Mesodermal cell (in vitro differentiated cells): ENCODE results near the gene LDAH.

Experiments used
- H3K27ac ChIP-seq: 2 replicates; pipeline ENCODE4 v1.7.0; 2013; ENCODE audit warnings: mild to moderate bottlenecking, low read depth, low read length, moderate library complexity; ENCODE audit not compliant: severe bottlenecking
- H3K36me3 ChIP-seq: 2 replicates; pipeline ENCODE4 v1.7.1; 2013; ENCODE audit warnings: mild to moderate bottlenecking, low read length, moderate library complexity; ENCODE audit not compliant: control insufficient read depth, insufficient read depth
- H3K4me1 ChIP-seq: one replicate; pipeline ENCODE4 v1.7.1; 2013; ENCODE audit warnings: mild to moderate bottlenecking, low read length; ENCODE audit not compliant: insufficient read depth, control insufficient read depth, poor library complexity, severe bottlenecking
- H3K4me3 ChIP-seq: 2 replicates; pipeline ENCODE4 v1.7.0; 2013; ENCODE audit warnings: low read length, control low read depth, mild to moderate bottlenecking; ENCODE audit not compliant: insufficient read depth, poor library complexity, severe bottlenecking; ENCODE audit errors: extremely low read depth
- H3K9me3 ChIP-seq: 2 replicates; pipeline ENCODE4 v1.7.1; 2013; ENCODE audit warnings: mild to moderate bottlenecking, low read length, moderate library complexity; ENCODE audit not compliant: control insufficient read depth
- WGBS, 2 experiments: methylation state at CpG; one replicate each; pipeline ENCODE4 v1.1.5; 2013; ENCODE audit warnings: missing lambda C conversion rate in 2 of 2; ENCODE audit not compliant: insufficient coverage in 2 of 2; 5-methylcytosine and 5-hydroxymethylcytosine counted together

Gene LDAH

GRCh38 chr2:20643060-20643459, 179.8 kb downstream of the LDAH start:
- 98 to 100% methylated on average over 3 to 6 of the region's 7 CpGs for WGBS, 2 experiments
- Histone ChIP-seq H3K4me3 (no peak overlapping the region), H3K4me1 (peaks cover 8% of the 10 kb centered on the region), H3K9me3 (no peaks in the 10 kb centered on the region), H3K36me3 (peaks cover 28% of the 10 kb centered on the region), H3K27ac (no peak overlapping the region)

DNA sequence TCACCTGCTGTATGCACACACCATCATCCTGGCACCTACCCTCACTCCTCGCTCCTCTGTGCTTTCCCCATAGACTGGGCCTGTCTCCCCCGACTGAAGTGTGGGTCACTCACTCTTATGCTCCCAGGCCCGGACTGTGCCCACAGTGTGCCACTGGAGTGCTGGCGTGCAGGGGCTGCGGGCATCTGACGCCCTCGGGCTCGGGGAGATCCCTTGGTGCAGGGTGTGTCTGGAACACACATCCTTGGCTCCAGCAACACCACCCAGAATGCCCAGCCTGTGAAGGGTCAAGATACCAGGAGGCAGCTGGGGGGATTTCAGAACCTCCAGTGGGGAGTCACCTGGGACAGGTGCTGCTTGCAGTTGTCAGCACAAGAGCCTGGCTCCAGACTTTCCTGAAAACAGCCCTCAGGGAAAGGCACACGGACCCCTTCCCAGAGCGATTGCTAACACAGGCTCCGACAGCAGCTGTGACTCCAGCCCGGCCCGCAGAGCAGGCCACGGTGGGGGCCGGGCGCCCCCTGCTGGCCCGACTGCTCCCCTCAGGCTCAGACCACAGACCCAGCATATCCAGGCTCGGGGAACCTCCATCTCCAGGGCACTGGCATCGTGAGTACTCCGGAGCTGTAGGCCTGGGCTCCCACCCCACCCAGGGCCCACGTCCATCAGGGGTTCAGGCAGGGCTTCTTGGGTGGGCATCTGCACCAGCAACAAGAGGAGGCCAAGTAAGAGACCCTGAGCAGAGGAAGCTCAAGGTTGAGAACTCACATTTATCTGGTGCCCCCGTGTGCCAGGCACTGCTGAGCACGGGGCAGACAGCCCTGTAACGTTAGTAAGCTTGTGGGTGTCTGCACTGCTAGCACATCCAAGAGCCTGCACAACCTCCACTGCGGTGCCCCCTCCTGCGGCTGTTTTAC, 180.6 kb downstream of the LDAH start:
- Histone ChIP-seq H3K4me3 (no peak overlapping the region), H3K9me3 (no peaks in the 10 kb centered on the region), H3K27ac (no peak overlapping the region), H3K36me3 (peaks cover 33% of the 10 kb centered on the region), H3K4me1 (peaks cover 8% of the 10 kb centered on the region)
- WGBS, 2 experiments = 36 to 45% methylated on average over 18 to 23 of the region's 26 CpGs

DNA sequence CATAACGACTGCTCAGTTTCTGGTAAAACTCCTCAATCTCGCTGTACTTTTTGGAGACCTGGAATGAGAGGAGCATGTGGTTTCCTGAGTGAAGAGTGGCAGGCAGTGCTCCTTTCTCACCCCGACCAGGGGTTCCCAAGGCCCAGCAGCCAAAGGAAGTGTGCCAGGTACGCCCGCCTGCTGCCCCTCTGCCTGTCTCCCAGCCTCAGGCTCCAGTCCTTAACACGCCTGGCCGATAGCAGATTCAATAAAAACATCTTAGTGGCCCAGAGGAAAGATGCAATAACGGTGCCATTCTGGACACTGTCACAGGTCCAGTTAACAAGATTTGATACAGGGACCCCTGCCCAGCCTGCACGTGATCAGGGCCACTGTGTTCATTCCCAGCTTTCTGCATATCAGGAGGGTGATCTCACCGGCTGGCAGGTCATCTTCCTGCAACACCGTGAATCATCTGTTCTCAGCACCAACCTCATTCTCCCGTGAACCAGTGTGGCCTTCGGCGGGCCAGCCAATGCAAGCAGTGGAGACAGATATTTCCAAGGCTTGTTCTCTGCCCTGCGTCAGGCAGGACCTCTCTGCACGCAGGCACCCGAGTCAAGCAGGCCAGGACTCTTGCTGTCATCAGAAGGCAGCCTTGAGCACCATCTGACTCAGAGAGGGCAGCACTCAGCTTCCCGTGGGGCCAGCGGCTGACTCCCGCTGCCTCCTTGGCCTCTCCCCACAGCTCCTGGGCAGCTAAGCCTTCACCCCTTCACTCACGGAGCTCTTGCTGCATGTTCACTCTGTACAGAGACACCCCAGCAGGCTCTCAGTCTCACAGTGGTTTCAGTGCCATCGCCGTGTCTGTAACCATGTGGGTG, 181.5 kb downstream of the LDAH start:
- 92% methylated on average over 21 to 23 of the region's 23 CpGs for WGBS, 2 experiments
- H3K4me1 ChIP-seq = peaks cover 8% of the 10 kb centered on the region
- H3K4me3 ChIP-seq = no peak overlapping the region
- peaks cover 33% of the 10 kb centered on the region for H3K36me3 ChIP-seq
- no peak overlapping the region for H3K27ac ChIP-seq
- H3K9me3 ChIP-seq = no peaks in the 10 kb centered on the region

- H3K27ac ChIP-seq = no peak overlapping the region
Observed at GRCh38 chr2:20640411-20641122, 182.3 kb downstream of the LDAH start.

DNA sequence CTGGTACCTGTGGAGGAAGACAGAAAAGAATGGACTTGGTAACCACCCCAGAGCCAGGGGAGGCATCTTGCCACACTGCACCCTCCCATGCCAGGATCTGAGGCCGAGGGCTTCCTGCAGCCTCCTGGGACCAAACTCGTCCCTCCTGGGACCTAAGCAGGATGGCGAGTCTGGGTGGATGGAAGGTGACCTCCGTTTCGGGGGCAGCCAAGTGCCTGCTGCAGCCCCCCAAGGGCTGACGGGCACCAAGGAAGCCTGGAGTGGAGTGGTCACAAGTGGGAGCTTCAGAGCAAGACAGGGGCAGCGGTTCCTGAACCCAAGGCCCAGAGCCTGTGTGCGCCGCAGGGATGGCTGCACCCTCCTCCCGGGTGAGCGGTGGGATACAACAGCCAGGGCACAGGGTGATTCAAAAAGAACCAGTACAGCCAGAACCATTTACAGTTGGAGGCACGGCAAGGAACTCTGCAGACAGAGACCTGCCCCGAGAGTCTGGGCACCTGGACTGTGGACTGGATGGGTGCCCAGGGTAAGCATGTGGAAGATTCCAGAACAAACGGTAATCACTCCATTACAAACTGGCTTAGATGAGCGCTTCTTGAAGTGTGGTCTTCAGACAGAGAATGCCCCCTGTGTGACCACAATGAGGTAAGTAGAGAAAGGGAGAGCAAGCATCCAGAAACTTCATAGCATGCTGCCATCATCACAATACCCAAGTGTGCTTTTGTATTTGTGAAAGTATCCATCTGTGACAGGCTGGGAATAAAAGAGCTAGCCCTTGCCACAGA, 184.1 kb downstream of the LDAH start:
- H3K36me3 ChIP-seq = peaks cover 25% of the 10 kb centered on the region
- 94 to 96% methylated on average over 15 of the region's 15 CpGs for WGBS, 2 experiments
- no peak overlapping the region for H3K27ac ChIP-seq
- H3K4me3 ChIP-seq = no peak overlapping the region
- no peaks in the 10 kb centered on the region for H3K9me3 ChIP-seq
- H3K4me1 ChIP-seq = peaks cover 15% of the 10 kb centered on the region

More at GRCh38 chr2:20640411-20641122, 182.3 kb downstream of the LDAH start:
- peaks cover 10% of the 10 kb centered on the region for H3K4me1 ChIP-seq
- no peaks in the 10 kb centered on the region for H3K9me3 ChIP-seq
- peaks cover 33% of the 10 kb centered on the region for H3K36me3 ChIP-seq
- no peak overlapping the region for H3K4me3 ChIP-seq
- WGBS, 2 experiments = 88 to 92% methylated on average over 11 to 13 of the region's 14 CpGs

DNA sequence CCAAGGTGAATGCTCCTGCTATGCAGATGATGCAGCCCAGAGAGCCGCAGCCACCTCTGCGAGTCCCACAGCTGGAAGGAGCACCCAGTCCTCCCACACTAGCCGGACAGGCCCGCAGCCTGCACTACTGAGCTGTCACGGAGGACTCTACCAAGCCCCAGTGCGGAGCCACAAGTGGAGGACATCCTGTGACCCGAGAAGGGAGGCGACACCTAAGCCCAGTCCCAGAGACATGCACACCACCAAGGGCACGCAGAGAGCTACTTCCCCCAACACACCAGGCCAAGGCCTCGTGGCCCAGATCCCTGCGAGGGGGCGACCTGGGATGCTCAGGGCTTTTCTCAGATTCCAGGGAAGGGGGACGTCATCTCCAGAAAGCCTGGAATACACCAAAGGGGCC, 184.9 kb downstream of the LDAH start:
- H3K36me3 ChIP-seq = peaks cover 27% of the 10 kb centered on the region
- H3K4me3 ChIP-seq = no peak overlapping the region
- no peak overlapping the region for H3K27ac ChIP-seq
- WGBS, 2 experiments = 88 to 98% methylated on average over 4 to 11 of the region's 13 CpGs
- no peaks in the 10 kb centered on the region for H3K9me3 ChIP-seq
- H3K4me1 ChIP-seq = peaks cover 15% of the 10 kb centered on the region

DNA sequence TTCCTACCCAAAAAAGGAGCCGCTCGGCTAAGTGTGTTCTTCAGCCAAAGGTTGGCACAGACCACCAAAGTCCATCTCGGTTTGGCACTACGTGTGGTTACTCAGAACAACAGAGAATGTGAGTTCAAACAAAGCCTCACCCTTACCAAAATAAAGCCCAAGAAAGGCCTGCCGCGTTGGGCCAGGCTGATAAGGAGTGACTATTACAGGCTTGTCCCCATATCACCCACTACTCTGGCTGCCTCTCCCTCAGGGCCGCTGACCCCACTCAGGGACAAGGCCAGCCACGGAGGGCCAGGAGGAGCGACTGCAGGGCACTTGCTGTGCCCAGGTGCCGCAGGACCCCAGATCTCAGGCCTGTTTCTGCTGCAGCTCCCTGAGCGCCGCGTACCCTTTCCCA, 185.8 kb downstream of the LDAH start:
- Histone ChIP-seq H3K9me3 (no peaks in the 10 kb centered on the region), H3K36me3 (peaks cover 30% of the 10 kb centered on the region), H3K27ac (no peak overlapping the region), H3K4me3 (no peak overlapping the region), H3K4me1 (peaks cover 14% of the 10 kb centered on the region)
- WGBS, 2 experiments = 93 to 97% methylated on average over 9 to 11 of the region's 13 CpGs

DNA sequence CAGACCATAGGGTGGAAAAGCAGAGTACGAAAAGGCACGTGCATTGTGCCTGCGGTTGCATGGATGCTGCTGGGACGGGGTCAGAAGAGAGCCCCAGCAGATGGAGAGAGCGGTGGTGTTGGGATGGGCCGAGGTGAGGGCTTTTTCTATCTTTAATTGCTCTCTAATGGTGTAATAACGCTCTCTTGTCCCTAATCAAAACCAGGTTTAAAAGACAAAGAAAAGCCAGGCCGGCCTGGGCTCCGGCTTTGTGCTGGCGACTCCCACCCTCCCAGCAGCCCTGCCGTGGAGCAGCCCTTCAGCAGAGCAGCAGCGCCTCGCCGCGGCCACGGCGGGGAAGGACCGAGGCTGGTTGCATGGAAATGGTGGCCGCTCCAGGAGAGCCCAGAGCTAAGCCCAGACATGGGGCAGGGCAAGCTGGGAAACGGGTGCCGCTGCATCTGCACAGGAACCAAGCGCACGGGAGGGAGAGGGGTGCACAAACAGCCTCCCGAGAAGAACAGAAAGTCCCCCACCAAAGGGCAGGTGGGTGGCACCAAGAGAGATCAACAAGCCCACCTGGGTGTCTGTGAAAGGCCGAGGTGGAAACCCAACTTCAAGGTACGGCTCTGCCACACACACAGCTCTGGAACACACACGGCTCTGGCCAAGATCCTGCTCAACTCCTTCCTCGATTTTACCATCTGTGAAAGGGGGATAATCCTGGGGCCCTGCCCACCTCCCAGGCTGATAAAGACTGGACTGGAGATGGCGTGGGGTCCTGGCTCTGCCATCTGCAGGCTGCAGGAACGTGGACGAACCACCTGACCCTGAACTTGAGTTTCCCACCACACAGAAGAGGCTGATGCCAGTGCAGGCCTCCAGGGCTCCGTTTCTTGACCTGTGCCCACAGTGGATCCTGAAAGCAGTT, 187.0 kb downstream of the LDAH start:
- no peak overlapping the region for H3K27ac ChIP-seq
- peaks cover 33% of the 10 kb centered on the region for H3K36me3 ChIP-seq
- H3K4me1 ChIP-seq = peaks cover 7% of the 10 kb centered on the region
- 30 to 43% methylated on average over 26 to 28 of the region's 32 CpGs for WGBS, 2 experiments
- H3K4me3 ChIP-seq = no peak overlapping the region
- H3K9me3 ChIP-seq = no peaks in the 10 kb centered on the region

DNA sequence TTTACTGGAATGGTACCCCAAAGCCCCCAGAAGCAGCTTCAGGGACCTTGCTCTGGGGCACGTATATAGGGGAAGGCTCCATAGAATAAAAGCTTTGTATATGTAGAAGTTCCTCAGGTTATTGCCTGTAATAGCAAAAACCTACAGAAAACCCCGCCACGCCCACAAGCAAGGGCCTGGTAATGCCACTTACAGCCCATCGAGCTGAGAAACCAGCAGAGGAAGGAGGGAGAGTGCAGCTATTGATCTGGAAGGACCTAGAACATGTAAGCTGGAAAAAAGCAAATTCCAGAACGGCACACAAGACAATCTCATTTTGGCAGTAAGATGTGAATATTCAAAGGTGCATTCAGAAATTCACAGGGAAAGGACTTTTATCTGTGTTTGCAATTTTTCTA, 187.8 kb downstream of the LDAH start:
- Histone ChIP-seq H3K27ac (no peak overlapping the region), H3K36me3 (peaks cover 34% of the 10 kb centered on the region), H3K9me3 (no peaks in the 10 kb centered on the region), H3K4me1 (peaks cover 7% of the 10 kb centered on the region), H3K4me3 (no peak overlapping the region)
- 80 to 90% methylated on average over 2 to 5 of the region's 5 CpGs for WGBS, 2 experiments
